Upper lobe of left lung (tissue), 6 donors: ENCODE data around the gene DRAXIN. TPM values are rescaled to one million over a fixed set of nuclear protein-coding genes. Genes with fewer than 3 reads are reported as not detected.

Source experiments
- ATAC-seq, 2 donors: fragments of 200-7000 bp; cut with Tn5 transposase; one replicate each; pipeline ENCODE4 v1.9.1; 2022; ENCODE audit warnings: mild to moderate bottlenecking in 2 of 2, moderate library complexity in 2 of 2; ENCODE audit not compliant: low FRiP score in 2 of 2
- DNase-seq, 2 donors: peaks; one replicate each; pipeline ENCODE4 v3.0.0-alpha.2; 2019 to 2020
- H3K27ac ChIP-seq, 4 donors: fragments of 200-600 bp; sonication (generic); one replicate each; pipeline ENCODE4 v1.5.1; 2016 to 2019
- H3K27me3 ChIP-seq, 4 donors: fragments of 200-600 bp; sonication (generic); one replicate each; pipeline ENCODE4 v1.5.1; 2017 to 2019
- H3K36me3 ChIP-seq, 4 donors: fragments of 200-600 bp; sonication (generic); one replicate each; pipeline ENCODE4 v1.5.1; 2016 to 2019
- H3K4me1 ChIP-seq, 4 donors: fragments of 200-600 bp; sonication (generic); one replicate each; pipeline ENCODE4 v1.5.1; 2018 to 2019
- H3K4me3 ChIP-seq, 4 donors: fragments of 200-600 bp; sonication (generic); one replicate each; pipeline ENCODE4 v1.5.1; 2017 to 2019; ENCODE audit warnings: mild to moderate bottlenecking in 2 of 4, moderate library complexity in 1 of 4
- H3K9me3 ChIP-seq, 4 donors: fragments of 200-600 bp; sonication (generic); one replicate each; pipeline ENCODE4 v1.5.1; 2018 to 2019
- CTCF ChIP-seq, 6 experiments: fragments of 450-650 bp in 4 of 6; fragments of 200-600 bp in 2 of 6; sonication (generic) in 2 of 6; IDR thresholded peaks; one replicate each; pipeline ENCODE4 v1.5.1; 2016 to 2019; ENCODE audit warnings: antibody characterized with exemption in 6 of 6
- EP300 ChIP-seq, 4 donors: sonication (generic); formaldehyde crosslinking; IDR thresholded peaks; one replicate each; pipeline ENCODE4 v1.5.1; 2017; ENCODE audit warnings: antibody characterized with exemption in 4 of 4, control low read depth in 2 of 4
- POLR2A ChIP-seq, 4 donors: fragments of 450-650 bp; IDR thresholded peaks; one replicate each; pipeline ENCODE4 v1.5.1; 2016 to 2017; ENCODE audit warnings: antibody characterized with exemption in 4 of 4, mild to moderate bottlenecking in 2 of 4
- POLR2AphosphoS5 ChIP-seq, 2 donors: sonication (generic); formaldehyde crosslinking; IDR thresholded peaks; one replicate each; pipeline ENCODE4 v1.5.1; 2017; ENCODE audit warnings: antibody characterized with exemption in 2 of 2
- WGBS, 2 donors: methylation state at CpG; one replicate each; pipeline ENCODE4 v1.1.5; 2017 to 2018; 5-methylcytosine and 5-hydroxymethylcytosine counted together
- total RNA-seq, 6 donors: library from RNA; depleted of rRNA in 4 of 6; stranded (reverse); fragments of >200 nt in 4 of 6; gene quantifications; one replicate each; pipeline versions ENCODE4 v1.1.0 to v1.2.1, GENCODE V29; 2016 to 2021
- donor health status: DM: no; HTN: no; CAD: no; lungs with moderate emphysema.
- donor health status: DM: no; HTN: yes; CAD: no; lungs with severe emphysema.

DRAXIN gene
- total RNA-seq, 6 donors from 2014 or later: 0.11 to 0.17 TPM; not detected in 4

DNA sequence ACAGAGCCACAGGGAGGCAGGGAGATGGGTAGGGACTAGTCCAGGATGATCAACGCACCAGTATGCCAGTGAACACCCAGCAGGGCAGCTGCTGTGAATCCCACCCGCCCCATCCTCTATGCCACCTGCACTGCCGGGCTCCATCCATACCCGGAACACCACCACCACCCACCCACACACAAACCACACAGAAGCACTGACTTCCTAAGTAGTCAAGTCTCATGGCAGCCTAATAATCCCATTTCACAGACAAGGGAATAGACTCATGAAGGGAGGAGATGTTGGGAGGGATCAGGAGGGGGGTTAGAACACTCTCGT lies 6.3 kb downstream of the DRAXIN start:
- no peaks in the 10 kb centered on the region for H3K36me3 ChIP-seq
- H3K4me3 ChIP-seq: no peak overlapping the region
- 75 to 77% methylated on average over 1 to 5 of the region's 5 CpGs for WGBS, 2 donors
- H3K27ac ChIP-seq: no peak overlapping the region
- no peaks in the 10 kb centered on the region for H3K9me3 ChIP-seq
- H3K4me1 ChIP-seq: peaks cover 0 to 8% (median 1%) of the 10 kb centered on the region in 4 donors
- peaks cover 0 to 9% (median 0%) of the 10 kb centered on the region in 4 donors for H3K27me3 ChIP-seq
- no peak for TF ChIP-seq POLR2A (IDR thresholded peaks at IDR 0.05)
- ATAC-seq (no peak), DNase-seq (no peak)

- TF ChIP-seq CTCF (IDR thresholded peaks at IDR 0.05): no peak
- no peak for TF ChIP-seq EP300 (IDR thresholded peaks at IDR 0.05)
- TF ChIP-seq POLR2A (IDR thresholded peaks at IDR 0.05): no peak
- TF ChIP-seq POLR2AphosphoS5 (IDR thresholded peaks at IDR 0.05): no peak
- ATAC-seq: no peak
- no peak overlapping the region for H3K4me3 ChIP-seq
- no peak overlapping the region for H3K27ac ChIP-seq
- H3K9me3 ChIP-seq: no peaks in the 10 kb centered on the region
- H3K36me3 ChIP-seq: no peaks in the 10 kb centered on the region
- DNase-seq: no peak
- peaks cover 0 to 9% (median 0%) of the 10 kb centered on the region in 4 donors for H3K27me3 ChIP-seq
- no peaks in the 10 kb centered on the region for H3K4me1 ChIP-seq
- 54 to 61% methylated on average over 20 to 34 of the region's 34 CpGs for WGBS, 2 donors
Measured at GRCh38 chr1:11700601-11701467, 9.3 kb downstream of the DRAXIN start.

GRCh38 chr1:11701551-11701961 lies 10.0 kb downstream of the DRAXIN start:
- H3K4me3 ChIP-seq: no peak overlapping the region
- H3K27me3 ChIP-seq: peaks cover 0 to 9% (median 0%) of the 10 kb centered on the region in 4 donors
- no peaks in the 10 kb centered on the region for H3K36me3 ChIP-seq
- H3K9me3 ChIP-seq: no peaks in the 10 kb centered on the region
- H3K4me1 ChIP-seq: no peaks in the 10 kb centered on the region
- no peak overlapping the region for H3K27ac ChIP-seq
- DNase-seq: no peak
- TF ChIP-seq POLR2A (IDR thresholded peaks at IDR 0.05): no peak
- no peak for TF ChIP-seq POLR2AphosphoS5 (IDR thresholded peaks at IDR 0.05)
- no peak for TF ChIP-seq EP300 (IDR thresholded peaks at IDR 0.05)
- TF ChIP-seq CTCF (IDR thresholded peaks at IDR 0.05): no peak
- ATAC-seq: no peak
- 40 to 58% methylated on average over 13 to 14 of the region's 15 CpGs for WGBS, 2 donors

- Histone ChIP-seq H3K36me3 (no peaks in the 10 kb centered on the region), H3K27me3 (peaks cover 0 to 9% (median 0%) of the 10 kb centered on the region in 4 donors), H3K27ac (no peak overlapping the region), H3K4me1 (no peaks in the 10 kb centered on the region), H3K4me3 (no peak overlapping the region), H3K9me3 (no peaks in the 10 kb centered on the region)
- 81 to 83% methylated on average over 15 of the region's 15 CpGs for WGBS, 2 donors
- ATAC-seq: no peak
- TF ChIP-seq POLR2A (IDR thresholded peaks at IDR 0.05) (no peak), EP300 (IDR thresholded peaks at IDR 0.05) (no peak), CTCF (IDR thresholded peaks at IDR 0.05) (no peak), POLR2AphosphoS5 (IDR thresholded peaks at IDR 0.05) (no peak)
- no peak for DNase-seq
Measured at GRCh38 chr1:11701981-11702803, 10.7 kb downstream of the DRAXIN start.
